Measurements from ENCODE around the gene NHS.

The NHS gene

DNA sequence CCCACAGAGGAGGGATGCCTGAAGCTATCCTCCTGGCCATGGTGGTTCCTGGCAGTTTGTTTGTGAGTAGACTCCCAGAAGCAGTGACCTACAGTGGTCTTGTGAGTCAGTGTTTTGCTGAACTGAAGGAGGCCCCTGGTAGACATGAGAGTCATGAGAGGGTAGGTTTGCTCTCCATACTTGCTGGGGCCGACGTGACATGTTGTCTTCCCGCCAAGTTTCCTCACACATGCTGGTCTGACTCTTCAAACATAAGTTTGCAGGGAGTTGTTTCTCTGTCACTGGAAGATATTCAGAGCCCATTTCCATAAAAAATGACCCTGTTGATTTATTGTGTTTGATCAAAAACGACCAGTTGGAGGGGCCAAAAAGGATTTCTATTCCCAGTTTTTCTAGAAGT is 231.2 kb downstream of the NHS start:
- Histone ChIP-seq H3K27me3 (ENCODE audit: insufficient read depth, low read length) (no peaks in the 10 kb centered on the region), H3K4me3 (ENCODE audit: low read depth, low read length) (no peak overlapping the region), H2AFZ (ENCODE audit: low read length, unreplicated experiment) (no peak overlapping the region), H3K36me3 (ENCODE audit: insufficient read depth, low read length) (no peaks in the 10 kb centered on the region), H3K79me2 (ENCODE audit: control insufficient read depth, insufficient read depth, low read length, unreplicated experiment) (no peaks in the 10 kb centered on the region), H3K27ac (ENCODE audit: low read depth, low read length) (no peak overlapping the region), H3K4me1 (ENCODE audit: control insufficient read depth, insufficient read depth, low read length, unreplicated experiment) (no peaks in the 10 kb centered on the region)

DNA sequence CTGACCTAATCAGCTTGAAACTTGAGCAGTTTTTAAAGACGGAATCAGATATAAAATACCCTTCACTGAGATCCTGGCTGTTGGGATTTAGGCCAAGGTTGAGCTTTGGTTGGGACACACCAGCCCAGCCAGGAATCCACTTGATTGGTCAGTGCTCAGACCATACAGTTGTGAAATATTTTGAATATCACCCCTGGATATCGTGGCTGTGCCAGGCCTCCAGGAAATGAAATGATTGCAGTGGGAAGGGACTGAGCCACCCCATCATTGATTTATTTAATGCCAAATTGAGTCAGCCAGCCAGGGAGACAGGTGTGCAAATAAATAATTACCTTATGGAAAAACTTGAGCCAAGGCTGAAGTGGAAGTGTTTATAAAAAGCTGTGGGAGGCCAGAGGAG is 233.9 kb downstream of the NHS start:
- H3K79me2 ChIP-seq (ENCODE audit: control insufficient read depth, insufficient read depth, low read length, unreplicated experiment): no peaks in the 10 kb centered on the region
- no peak overlapping the region for H2AFZ ChIP-seq (ENCODE audit: low read length, unreplicated experiment)
- H3K4me3 ChIP-seq (ENCODE audit: low read depth, low read length): no peak overlapping the region
- H3K27ac ChIP-seq (ENCODE audit: low read depth, low read length): no peak overlapping the region
- no peaks in the 10 kb centered on the region for H3K4me1 ChIP-seq (ENCODE audit: control insufficient read depth, insufficient read depth, low read length, unreplicated experiment)
- no peaks in the 10 kb centered on the region for H3K27me3 ChIP-seq (ENCODE audit: insufficient read depth, low read length)
- no peaks in the 10 kb centered on the region for H3K36me3 ChIP-seq (ENCODE audit: insufficient read depth, low read length)

DNA sequence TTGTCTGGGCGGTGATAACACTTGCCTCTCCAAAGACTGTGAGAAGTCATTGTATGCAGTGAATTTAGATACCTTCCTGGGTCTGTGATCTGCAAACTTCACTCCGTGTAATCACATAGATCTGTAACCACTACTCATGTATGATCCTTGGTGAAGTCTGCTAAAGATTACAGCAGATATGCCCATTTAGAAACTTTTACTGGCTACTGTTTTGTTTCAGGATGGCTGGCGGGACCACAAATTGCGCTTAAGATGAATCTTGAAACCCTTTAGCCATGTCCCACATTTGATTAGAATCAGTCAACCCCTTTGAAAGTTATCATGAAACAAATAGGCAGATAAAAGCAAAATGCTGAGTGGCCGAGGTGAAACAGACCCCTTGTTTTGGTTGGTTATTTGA is 235.8 kb downstream of the NHS start:
- Histone ChIP-seq H3K79me2 (ENCODE audit: control insufficient read depth, insufficient read depth, low read length, unreplicated experiment) (no peaks in the 10 kb centered on the region), H3K4me3 (ENCODE audit: low read depth, low read length) (no peak overlapping the region), H3K4me1 (ENCODE audit: control insufficient read depth, insufficient read depth, low read length, unreplicated experiment) (no peaks in the 10 kb centered on the region), H3K27ac (ENCODE audit: low read depth, low read length) (no peak overlapping the region), H3K36me3 (ENCODE audit: insufficient read depth, low read length) (no peaks in the 10 kb centered on the region), H2AFZ (ENCODE audit: low read length, unreplicated experiment) (no peak overlapping the region), H3K27me3 (ENCODE audit: insufficient read depth, low read length) (no peaks in the 10 kb centered on the region)

DNA sequence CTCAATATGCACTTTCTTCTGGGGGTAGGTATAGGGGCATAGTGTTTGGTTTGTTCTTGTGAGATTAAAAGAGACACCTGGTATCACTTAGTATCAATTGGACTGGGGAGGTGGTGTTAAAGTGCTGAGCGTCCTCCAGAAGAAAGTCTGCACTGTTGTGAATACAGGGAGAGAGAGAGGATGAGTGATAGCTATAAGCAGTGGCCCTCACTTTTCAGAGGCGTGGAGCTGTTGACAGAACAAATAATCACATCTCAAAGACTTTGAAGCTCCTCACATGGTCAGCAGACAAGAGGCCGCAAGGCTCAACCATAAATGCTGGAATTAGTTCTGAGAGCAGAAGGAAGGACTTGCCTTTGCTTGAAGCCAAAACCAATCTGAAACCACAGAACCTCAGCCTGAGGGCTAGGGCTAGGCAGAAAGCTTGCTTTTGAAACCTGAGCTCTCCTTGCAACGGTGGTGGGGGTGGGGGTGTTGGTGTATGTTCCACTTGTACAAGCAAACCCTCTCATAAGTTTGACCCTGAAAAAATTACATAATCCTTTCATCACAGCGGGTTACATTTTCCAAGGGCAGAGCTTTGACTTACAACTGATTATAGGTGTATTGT is 239.1 kb downstream of the NHS start:
- no peaks in the 10 kb centered on the region for H3K27me3 ChIP-seq (ENCODE audit: insufficient read depth, low read length)
- H3K4me3 ChIP-seq (ENCODE audit: low read depth, low read length): no peak overlapping the region
- no peak overlapping the region for H3K27ac ChIP-seq (ENCODE audit: low read depth, low read length)
- H2AFZ ChIP-seq (ENCODE audit: low read length, unreplicated experiment): no peak overlapping the region
- H3K4me1 ChIP-seq (ENCODE audit: control insufficient read depth, insufficient read depth, low read length, unreplicated experiment): no peaks in the 10 kb centered on the region
- H3K79me2 ChIP-seq (ENCODE audit: control insufficient read depth, insufficient read depth, low read length, unreplicated experiment): no peaks in the 10 kb centered on the region
- H3K36me3 ChIP-seq (ENCODE audit: insufficient read depth, low read length): no peaks in the 10 kb centered on the region

DNA sequence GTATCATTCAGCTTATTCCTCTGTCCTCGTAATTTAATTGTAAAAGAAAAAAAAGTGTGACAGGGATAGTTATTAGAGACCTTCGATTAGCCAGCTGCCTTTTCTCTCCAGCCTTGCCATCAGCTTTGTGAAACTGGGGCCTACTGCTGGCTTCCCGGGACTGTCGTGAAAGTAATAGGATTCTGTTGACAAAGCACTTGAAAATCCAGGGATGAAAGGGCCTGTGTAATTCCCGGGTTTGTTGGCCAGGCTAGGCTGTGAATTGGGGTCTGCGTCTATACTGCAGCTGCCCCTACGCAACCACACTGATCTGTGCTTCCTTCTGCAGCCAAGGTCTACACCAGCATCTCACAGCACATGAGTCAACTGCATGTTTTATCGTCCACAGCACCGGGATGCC is 241.9 kb downstream of the NHS start:
- Histone ChIP-seq H3K4me3 (ENCODE audit: low read depth, low read length) (no peak overlapping the region), H3K4me1 (ENCODE audit: control insufficient read depth, insufficient read depth, low read length, unreplicated experiment) (no peaks in the 10 kb centered on the region), H2AFZ (ENCODE audit: low read length, unreplicated experiment) (no peak overlapping the region), H3K36me3 (ENCODE audit: insufficient read depth, low read length) (no peaks in the 10 kb centered on the region), H3K79me2 (ENCODE audit: control insufficient read depth, insufficient read depth, low read length, unreplicated experiment) (no peaks in the 10 kb centered on the region), H3K27me3 (ENCODE audit: insufficient read depth, low read length) (no peaks in the 10 kb centered on the region), H3K27ac (ENCODE audit: low read depth, low read length) (no peak overlapping the region)

GRCh38 chrX:17617806-17618205 is 242.8 kb downstream of the NHS start:
- Histone ChIP-seq H3K36me3 (ENCODE audit: insufficient read depth, low read length) (no peaks in the 10 kb centered on the region), H2AFZ (ENCODE audit: low read length, unreplicated experiment) (no peak overlapping the region), H3K27ac (ENCODE audit: low read depth, low read length) (no peak overlapping the region), H3K79me2 (ENCODE audit: control insufficient read depth, insufficient read depth, low read length, unreplicated experiment) (no peaks in the 10 kb centered on the region), H3K27me3 (ENCODE audit: insufficient read depth, low read length) (no peaks in the 10 kb centered on the region), H3K4me3 (ENCODE audit: low read depth, low read length) (no peak overlapping the region), H3K4me1 (ENCODE audit: control insufficient read depth, insufficient read depth, low read length, unreplicated experiment) (no peaks in the 10 kb centered on the region)

- H3K27ac ChIP-seq (ENCODE audit: low read depth, low read length): no peak overlapping the region
- no peak overlapping the region for H2AFZ ChIP-seq (ENCODE audit: low read length, unreplicated experiment)
- no peaks in the 10 kb centered on the region for H3K79me2 ChIP-seq (ENCODE audit: control insufficient read depth, insufficient read depth, low read length, unreplicated experiment)
- no peaks in the 10 kb centered on the region for H3K27me3 ChIP-seq (ENCODE audit: insufficient read depth, low read length)
- no peaks in the 10 kb centered on the region for H3K4me1 ChIP-seq (ENCODE audit: control insufficient read depth, insufficient read depth, low read length, unreplicated experiment)
- no peaks in the 10 kb centered on the region for H3K36me3 ChIP-seq (ENCODE audit: insufficient read depth, low read length)
- no peak overlapping the region for H3K4me3 ChIP-seq (ENCODE audit: low read depth, low read length)
These were observed 246.7 kb downstream of the NHS start for GRCh38 chrX:17621566-17622270.

DNA sequence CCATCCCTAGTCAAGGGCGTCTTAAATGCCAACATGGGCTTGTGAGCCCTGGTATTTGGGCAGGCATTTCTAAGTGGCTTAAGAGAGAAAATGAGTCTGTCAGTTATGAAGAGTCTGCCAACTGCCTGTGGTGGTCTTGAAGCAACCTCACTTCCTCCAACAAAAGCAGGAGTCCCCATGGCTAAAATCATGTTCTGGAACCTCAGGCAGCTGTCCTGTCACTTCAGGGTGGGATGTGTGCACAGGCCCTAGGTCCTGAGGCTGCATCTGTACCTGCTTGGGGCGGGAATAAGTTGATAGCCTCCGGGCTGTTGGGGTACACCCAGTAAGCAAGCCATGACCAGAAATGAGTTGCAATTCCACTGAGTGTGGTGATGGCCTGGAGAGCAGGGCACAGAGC is 247.3 kb downstream of the NHS start:
- no peaks in the 10 kb centered on the region for H3K79me2 ChIP-seq (ENCODE audit: control insufficient read depth, insufficient read depth, low read length, unreplicated experiment)
- no peak overlapping the region for H2AFZ ChIP-seq (ENCODE audit: low read length, unreplicated experiment)
- H3K36me3 ChIP-seq (ENCODE audit: insufficient read depth, low read length): no peaks in the 10 kb centered on the region
- H3K27ac ChIP-seq (ENCODE audit: low read depth, low read length): no peak overlapping the region
- no peaks in the 10 kb centered on the region for H3K4me1 ChIP-seq (ENCODE audit: control insufficient read depth, insufficient read depth, low read length, unreplicated experiment)
- no peak overlapping the region for H3K4me3 ChIP-seq (ENCODE audit: low read depth, low read length)
- H3K27me3 ChIP-seq (ENCODE audit: insufficient read depth, low read length): no peaks in the 10 kb centered on the region

GRCh38 chrX:17623750-17624149 is 248.8 kb downstream of the NHS start:
- H3K27me3 ChIP-seq (ENCODE audit: insufficient read depth, low read length): no peaks in the 10 kb centered on the region
- H3K27ac ChIP-seq (ENCODE audit: low read depth, low read length): no peak overlapping the region
- no peaks in the 10 kb centered on the region for H3K36me3 ChIP-seq (ENCODE audit: insufficient read depth, low read length)
- no peaks in the 10 kb centered on the region for H3K79me2 ChIP-seq (ENCODE audit: control insufficient read depth, insufficient read depth, low read length, unreplicated experiment)
- H2AFZ ChIP-seq (ENCODE audit: low read length, unreplicated experiment): no peak overlapping the region
- no peak overlapping the region for H3K4me3 ChIP-seq (ENCODE audit: low read depth, low read length)
- H3K4me1 ChIP-seq (ENCODE audit: control insufficient read depth, insufficient read depth, low read length, unreplicated experiment): no peaks in the 10 kb centered on the region

DNA sequence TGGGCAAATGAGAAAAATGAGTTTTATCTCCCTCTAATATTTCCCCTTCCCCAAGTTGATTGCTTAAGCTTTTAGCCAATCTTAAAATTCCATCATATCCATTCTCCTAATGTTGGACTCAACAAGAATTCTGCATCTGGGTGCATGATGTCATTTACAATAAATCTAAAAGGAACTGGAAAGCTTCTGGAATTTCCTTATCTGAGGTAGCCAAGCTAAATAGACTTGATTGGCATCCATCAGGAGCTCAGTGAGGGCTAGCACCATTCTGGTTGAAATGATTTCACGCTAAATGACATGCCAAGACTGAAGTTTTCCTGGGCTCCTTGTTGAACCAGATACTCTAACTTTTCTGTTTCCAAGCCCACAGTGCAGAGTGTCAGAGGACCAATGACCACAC is 252.0 kb downstream of the NHS start:
- H2AFZ ChIP-seq (ENCODE audit: low read length, unreplicated experiment): no peak overlapping the region
- no peaks in the 10 kb centered on the region for H3K36me3 ChIP-seq (ENCODE audit: insufficient read depth, low read length)
- no peak overlapping the region for H3K27ac ChIP-seq (ENCODE audit: low read depth, low read length)
- no peaks in the 10 kb centered on the region for H3K27me3 ChIP-seq (ENCODE audit: insufficient read depth, low read length)
- H3K4me3 ChIP-seq (ENCODE audit: low read depth, low read length): no peak overlapping the region
- H3K4me1 ChIP-seq (ENCODE audit: control insufficient read depth, insufficient read depth, low read length, unreplicated experiment): no peaks in the 10 kb centered on the region
- H3K79me2 ChIP-seq (ENCODE audit: control insufficient read depth, insufficient read depth, low read length, unreplicated experiment): no peaks in the 10 kb centered on the region

GRCh38 chrX:17628976-17629375 is 254.0 kb downstream of the NHS start:
- Histone ChIP-seq H3K4me1 (ENCODE audit: control insufficient read depth, insufficient read depth, low read length, unreplicated experiment) (no peaks in the 10 kb centered on the region), H3K79me2 (ENCODE audit: control insufficient read depth, insufficient read depth, low read length, unreplicated experiment) (no peaks in the 10 kb centered on the region), H3K4me3 (ENCODE audit: low read depth, low read length) (no peak overlapping the region), H3K27me3 (ENCODE audit: insufficient read depth, low read length) (no peaks in the 10 kb centered on the region), H3K27ac (ENCODE audit: low read depth, low read length) (no peak overlapping the region), H2AFZ (ENCODE audit: low read length, unreplicated experiment) (no peak overlapping the region), H3K36me3 (ENCODE audit: insufficient read depth, low read length) (no peaks in the 10 kb centered on the region)
